Measurements from ENCODE around the gene MYOM3.
"Not testable (repeated sequence)": the region's sequence is repeated elsewhere in the genome, so short reads cannot be mapped to it uniquely, and the experiment has no call there.

The MYOM3 gene

GRCh38 chr1:24022581-24023361, 89.2 kb downstream of the MYOM3 start:
- DNase-seq: no peak

- no peak for DNase-seq
Measured at GRCh38 chr1:24021403-24022266, 90.3 kb downstream of the MYOM3 start.

- no peak for DNase-seq
Measured at GRCh38 chr1:24020470-24020869, 91.5 kb downstream of the MYOM3 start.

- no peak for DNase-seq
Measured at GRCh38 chr1:24020025-24020424, 91.9 kb downstream of the MYOM3 start.

- peak; percentile 91 for DNase-seq
Measured at GRCh38 chr1:24018611-24019580, 93.0 kb downstream of the MYOM3 start.

GRCh38 chr1:24015221-24016210, 96.4 kb downstream of the MYOM3 start:
- no peak for DNase-seq

GRCh38 chr1:24012878-24013277, 99.1 kb downstream of the MYOM3 start:
- not testable (repeated sequence) for DNase-seq

GRCh38 chr1:24010650-24011049, 101.3 kb downstream of the MYOM3 start:
- DNase-seq: no peak

GRCh38 chr1:24009406-24009805, 102.5 kb downstream of the MYOM3 start:
- no peak for DNase-seq

GRCh38 chr1:24008574-24009184, 103.3 kb downstream of the MYOM3 start:
- not testable (repeated sequence) for DNase-seq

- no peak for DNase-seq
Measured at GRCh38 chr1:24007079-24007478, 104.9 kb downstream of the MYOM3 start.
